GM08714 (cell line): ENCODE data around the gene CMTM8.

Source experiments
- H3K4me3 ChIP-seq: fragments of 200-500 bp; sonication (Bioruptor generic); 2 replicates; pipeline ENCODE4 v1.5.1; 2014; ENCODE audit warnings: mild to moderate bottlenecking, low read length, inconsistent platforms
- ZNF274 ChIP-seq: IDR thresholded peaks from 2 replicates; pipeline ENCODE4 v1.6.1; 2012; ENCODE audit warnings: mild to moderate bottlenecking, low read depth, low read length

Gene CMTM8

DNA sequence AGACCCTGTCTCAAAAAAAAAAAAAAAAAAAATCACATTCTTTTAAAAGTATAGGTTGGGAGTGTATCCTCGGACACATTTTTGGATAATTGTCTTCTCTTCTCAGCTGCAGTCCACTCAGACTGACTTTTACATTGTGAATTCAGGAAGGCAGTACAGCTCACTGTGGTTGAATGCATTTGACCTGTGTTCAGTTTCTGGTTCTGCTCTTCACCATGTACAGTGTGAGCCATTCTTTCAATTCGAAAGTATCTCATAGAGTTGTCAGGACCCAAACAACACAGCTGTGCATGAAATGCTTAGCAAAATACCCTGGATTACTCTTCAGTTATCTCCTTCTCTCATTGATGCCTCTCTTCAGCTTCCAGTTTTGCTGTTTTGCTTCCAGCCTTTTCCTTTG, 5.0 kb downstream of the CMTM8 start:
- TF ChIP-seq ZNF274, result no peak
- H3K4me3 ChIP-seq, result no peak overlapping the region

DNA sequence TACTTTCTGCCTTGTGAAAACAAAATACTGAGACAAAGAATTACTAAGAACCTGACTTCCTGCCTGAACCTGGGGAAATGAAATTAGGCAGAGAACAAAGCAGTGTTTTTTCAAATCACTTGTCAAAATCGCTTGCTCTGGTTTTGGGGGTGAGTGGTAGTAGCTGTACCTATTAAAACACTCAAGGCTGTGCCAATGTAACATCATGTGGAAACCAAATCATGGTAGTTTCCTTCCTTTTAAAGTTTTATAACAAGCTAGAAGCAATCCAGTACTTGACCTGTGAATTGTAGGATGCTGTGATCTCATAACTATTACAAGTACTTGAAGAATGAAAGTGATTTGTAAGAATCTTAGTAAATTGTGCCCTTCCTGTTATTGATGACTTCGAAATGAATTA, 6.7 kb downstream of the CMTM8 start:
- H3K4me3 ChIP-seq, result no peak overlapping the region
- no peak for TF ChIP-seq ZNF274

DNA sequence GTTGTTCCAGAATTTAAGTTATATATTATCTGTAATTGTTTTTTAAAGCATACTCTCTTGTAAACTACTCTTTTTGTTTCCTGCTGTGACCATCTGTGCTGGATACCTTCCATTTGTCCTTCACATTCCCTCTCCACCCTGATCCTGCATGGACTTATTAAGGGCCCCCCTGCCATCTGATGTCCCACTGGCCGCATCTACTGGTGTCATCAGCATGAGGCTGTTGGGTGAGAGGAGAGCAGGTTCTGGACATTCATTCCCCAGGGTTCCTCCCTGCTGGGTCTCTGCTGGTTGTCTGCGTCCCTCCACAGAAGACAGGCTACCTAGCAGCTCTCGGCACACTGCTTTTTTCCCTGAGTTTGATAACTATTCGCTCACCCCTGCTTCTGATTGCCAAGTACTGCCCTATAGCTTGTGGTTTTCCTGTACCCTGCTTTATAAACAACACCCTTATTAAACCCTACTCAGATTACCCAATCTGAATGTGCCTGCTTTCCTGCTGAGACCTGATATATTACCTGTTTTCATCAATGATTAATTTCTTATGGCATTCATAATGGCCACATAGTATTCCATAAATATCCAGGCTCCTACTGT, 7.7 kb downstream of the CMTM8 start:
- H3K4me3 ChIP-seq, result no peak overlapping the region
- TF ChIP-seq ZNF274, result no peak

- no peak for TF ChIP-seq ZNF274
- H3K4me3 ChIP-seq, result no peak overlapping the region
Measured at GRCh38 chr3:32249184-32249782, 10.8 kb downstream of the CMTM8 start.

- no peak for TF ChIP-seq ZNF274
- H3K4me3 ChIP-seq, result no peak overlapping the region
Measured at GRCh38 chr3:32254268-32254667, 15.8 kb downstream of the CMTM8 start.

DNA sequence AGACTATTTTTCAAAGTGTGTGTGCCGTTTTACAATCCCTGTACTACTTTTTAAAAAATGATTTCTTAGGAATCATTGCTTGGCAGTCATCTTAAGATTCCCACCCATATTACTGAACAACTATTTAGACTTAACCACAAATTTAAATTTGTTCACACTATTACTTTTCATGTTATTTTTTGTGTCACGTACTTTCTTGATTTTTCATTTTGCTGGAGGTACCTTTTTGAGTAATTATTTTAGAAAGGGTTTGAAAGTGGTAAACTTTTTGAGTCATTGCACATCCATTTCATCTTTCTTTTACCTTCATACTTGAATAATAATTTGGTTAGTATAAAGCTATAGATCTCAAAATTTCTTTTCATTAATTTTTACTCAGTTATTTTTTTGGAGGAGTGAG, 16.9 kb downstream of the CMTM8 start:
- TF ChIP-seq ZNF274, result no peak
- H3K4me3 ChIP-seq, result no peak overlapping the region

GRCh38 chr3:32256206-32256605, 17.7 kb downstream of the CMTM8 start:
- no peak for TF ChIP-seq ZNF274
- H3K4me3 ChIP-seq, result no peak overlapping the region

- TF ChIP-seq ZNF274, result no peak
- no peak overlapping the region for H3K4me3 ChIP-seq
Measured at GRCh38 chr3:32257042-32257441, 18.6 kb downstream of the CMTM8 start.

- no peak overlapping the region for H3K4me3 ChIP-seq
Measured at GRCh38 chr3:32257641-32258438, 19.4 kb downstream of the CMTM8 start.

DNA sequence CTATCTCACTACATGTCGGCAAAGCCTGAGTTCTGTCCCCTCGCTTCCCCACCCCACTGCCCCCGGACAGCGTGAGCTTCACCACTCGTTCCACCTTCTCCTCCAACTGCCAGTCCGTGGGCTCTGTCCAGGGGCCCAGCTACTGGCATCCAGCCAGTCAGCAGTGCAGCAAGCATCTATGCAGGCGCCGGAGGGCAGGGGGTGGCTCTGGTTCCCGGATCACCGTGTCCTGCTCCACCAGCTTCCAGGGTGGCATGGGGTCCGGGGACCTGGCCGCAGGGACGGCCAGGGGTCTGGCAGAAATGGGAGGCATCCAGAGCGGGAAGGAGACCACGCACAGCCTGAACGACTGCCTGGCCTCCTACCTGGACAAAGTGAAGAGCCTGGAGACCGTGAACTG, 20.4 kb downstream of the CMTM8 start:
- TF ChIP-seq ZNF274, result no peak
- H3K4me3 ChIP-seq, result no peak overlapping the region

More at GRCh38 chr3:32257641-32258438, 19.4 kb downstream of the CMTM8 start:
- TF ChIP-seq ZNF274, result no peak

- H3K4me3 ChIP-seq, result no peak overlapping the region
- no peak for TF ChIP-seq ZNF274
Measured at GRCh38 chr3:32261545-32261944, 23.1 kb downstream of the CMTM8 start.

DNA sequence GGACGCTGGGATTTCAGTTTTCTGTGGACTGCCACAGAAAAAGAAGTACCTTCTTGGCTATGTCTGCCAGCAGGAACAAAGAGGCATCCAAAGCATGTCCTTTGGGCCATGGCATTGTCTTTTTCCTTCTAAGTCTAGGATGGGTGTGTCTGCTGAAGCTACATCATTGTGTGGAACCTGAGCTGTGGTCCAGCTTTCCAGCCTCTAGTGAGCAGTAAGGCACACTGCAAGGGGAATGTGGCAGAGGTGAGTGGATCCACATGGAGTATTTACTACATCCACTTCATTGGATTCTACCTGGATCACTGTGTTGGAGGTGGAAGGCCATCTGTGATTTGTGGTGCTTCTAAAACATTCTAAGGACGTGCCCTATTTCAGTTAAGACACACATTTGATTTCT, 23.7 kb downstream of the CMTM8 start:
- no peak for TF ChIP-seq ZNF274
- H3K4me3 ChIP-seq, result no peak overlapping the region

GRCh38 chr3:32274306-32274705, 35.8 kb downstream of the CMTM8 start:
- TF ChIP-seq ZNF274, result no peak
- H3K4me3 ChIP-seq, result no peak overlapping the region

GRCh38 chr3:32275506-32275905, 37.0 kb downstream of the CMTM8 start:
- no peak overlapping the region for H3K4me3 ChIP-seq
- no peak for TF ChIP-seq ZNF274

- TF ChIP-seq ZNF274, result no peak
- no peak overlapping the region for H3K4me3 ChIP-seq
Measured at GRCh38 chr3:32276279-32276841, 37.9 kb downstream of the CMTM8 start.

- H3K4me3 ChIP-seq, result no peak overlapping the region
- TF ChIP-seq ZNF274, result no peak
Measured at GRCh38 chr3:32278714-32279113, 40.2 kb downstream of the CMTM8 start.
